CD4-positive, alpha-beta T cell treated with Interleukin-17A for 4 hours (primary cell): ENCODE results near the gene OR2AT4.
"Not testable (repeated sequence)": the region's sequence is repeated elsewhere in the genome, so short reads cannot be mapped to it uniquely, and the experiment has no call there.

Experiments
- DNase-seq: peaks from one replicate; pipeline ENCODE4 v3.0.0-alpha.2; 2020; ENCODE audit warnings: mixed read lengths

OR2AT4 gene

DNA sequence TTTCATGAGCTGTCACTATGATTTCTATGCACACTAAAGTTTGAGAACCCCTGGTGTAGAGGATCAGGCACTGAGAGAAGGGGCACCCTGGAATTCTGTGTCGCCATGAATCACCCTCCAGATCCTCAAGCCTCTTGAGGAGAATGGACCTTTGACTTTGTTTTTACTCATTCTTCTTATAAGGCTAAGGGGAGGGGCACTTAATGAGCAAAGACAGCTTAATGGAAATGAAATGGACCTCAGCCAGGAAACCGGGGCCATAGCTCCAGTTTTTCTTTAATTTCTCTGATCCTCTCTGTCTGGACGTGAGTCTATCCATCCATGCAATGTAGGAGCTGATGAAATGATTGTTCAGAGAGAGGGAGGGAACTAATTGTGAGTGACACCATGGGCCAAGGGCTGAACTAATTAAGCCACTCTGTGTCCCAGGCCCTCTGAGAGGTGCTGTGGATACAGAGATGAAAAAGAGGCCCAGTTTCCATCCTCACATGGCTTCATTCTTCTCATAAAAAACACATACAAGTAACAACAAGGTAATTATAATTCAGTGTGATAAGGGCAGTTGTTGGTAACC lies 32.8 kb downstream of the OR2AT4 start:
- DNase-seq = no peak

DNA sequence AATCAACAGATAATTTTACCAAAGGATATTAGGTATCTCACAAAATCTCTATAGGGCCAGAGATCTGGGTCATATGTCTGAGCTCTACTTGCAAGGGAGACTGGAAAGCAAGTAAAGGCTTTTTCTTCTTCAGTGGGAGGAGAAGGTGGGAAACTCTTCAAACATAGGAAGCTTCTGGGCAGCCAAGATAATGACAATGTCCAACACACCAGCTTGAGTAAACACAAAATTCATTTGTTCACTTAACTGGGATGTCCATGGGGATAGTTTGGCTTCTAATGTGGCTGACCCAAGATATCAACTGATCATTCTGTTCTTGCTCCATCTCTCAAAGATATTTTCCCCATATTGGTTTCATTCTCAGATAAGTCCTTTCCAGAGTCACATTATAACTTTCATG lies 37.4 kb downstream of the OR2AT4 start:
- DNase-seq = no peak

DNA sequence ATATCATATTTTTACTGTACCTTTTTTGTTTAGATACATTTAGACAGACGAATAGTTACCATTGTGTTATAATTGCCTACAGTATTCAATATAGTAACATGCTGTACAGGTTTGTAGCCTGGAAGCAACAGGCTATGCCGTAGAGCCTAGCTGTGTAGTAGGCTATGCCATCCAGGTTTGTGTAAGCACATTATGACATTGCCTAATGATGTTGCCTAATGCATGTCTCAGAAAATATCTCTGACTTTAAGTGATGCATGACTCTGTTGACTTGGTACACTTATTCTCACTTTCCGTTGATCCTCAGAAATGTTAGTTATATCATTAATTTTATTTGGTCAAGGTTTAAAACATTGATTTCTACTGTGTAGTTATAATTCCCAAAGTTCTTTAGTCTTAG lies 39.9 kb downstream of the OR2AT4 start:
- no peak for DNase-seq

DNA sequence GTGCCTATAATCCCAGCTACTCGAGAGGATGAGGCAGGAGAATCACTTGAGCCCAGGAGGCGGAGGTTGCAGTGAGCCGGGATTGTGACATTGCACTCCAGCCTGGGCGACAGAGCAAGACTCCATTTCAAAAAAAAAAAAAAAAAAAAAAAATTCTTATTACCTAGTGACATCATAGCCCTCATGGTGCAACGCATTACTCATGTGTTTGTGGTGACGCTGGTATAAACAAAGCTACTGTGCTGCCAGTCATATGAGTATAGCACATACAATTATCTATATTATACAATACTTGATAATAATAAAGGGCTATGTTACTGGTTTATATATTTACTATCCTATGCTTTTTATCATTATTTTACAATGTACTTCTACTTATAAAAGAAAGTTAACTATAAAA lies 41.2 kb downstream of the OR2AT4 start:
- no peak for DNase-seq

GRCh38 chr11:75052457-75052856 lies 44.2 kb downstream of the OR2AT4 start:
- no peak for DNase-seq

DNA sequence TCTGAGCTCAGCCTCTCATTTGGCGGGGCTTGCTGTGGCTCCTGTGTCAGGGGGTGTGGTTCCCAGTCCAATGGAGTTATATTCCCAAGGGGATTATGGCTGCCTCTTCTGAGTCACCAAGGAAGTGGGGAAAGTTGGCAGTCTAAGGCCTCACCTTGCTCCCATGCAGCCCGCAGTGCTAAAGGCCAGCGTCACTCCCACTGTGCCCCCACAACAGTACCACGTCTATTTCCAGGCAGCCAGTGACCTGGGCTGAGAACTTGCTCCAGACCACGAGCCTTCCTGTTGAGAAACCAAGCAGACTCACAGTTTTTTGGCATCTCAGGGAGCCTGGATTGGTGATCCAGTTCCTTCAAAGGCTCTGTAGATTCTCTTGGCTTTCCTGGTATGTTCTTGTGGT lies 45.6 kb downstream of the OR2AT4 start:
- no peak for DNase-seq

- no peak for DNase-seq
These were observed 46.2 kb downstream of the OR2AT4 start for GRCh38 chr11:75050516-75050915.

DNA sequence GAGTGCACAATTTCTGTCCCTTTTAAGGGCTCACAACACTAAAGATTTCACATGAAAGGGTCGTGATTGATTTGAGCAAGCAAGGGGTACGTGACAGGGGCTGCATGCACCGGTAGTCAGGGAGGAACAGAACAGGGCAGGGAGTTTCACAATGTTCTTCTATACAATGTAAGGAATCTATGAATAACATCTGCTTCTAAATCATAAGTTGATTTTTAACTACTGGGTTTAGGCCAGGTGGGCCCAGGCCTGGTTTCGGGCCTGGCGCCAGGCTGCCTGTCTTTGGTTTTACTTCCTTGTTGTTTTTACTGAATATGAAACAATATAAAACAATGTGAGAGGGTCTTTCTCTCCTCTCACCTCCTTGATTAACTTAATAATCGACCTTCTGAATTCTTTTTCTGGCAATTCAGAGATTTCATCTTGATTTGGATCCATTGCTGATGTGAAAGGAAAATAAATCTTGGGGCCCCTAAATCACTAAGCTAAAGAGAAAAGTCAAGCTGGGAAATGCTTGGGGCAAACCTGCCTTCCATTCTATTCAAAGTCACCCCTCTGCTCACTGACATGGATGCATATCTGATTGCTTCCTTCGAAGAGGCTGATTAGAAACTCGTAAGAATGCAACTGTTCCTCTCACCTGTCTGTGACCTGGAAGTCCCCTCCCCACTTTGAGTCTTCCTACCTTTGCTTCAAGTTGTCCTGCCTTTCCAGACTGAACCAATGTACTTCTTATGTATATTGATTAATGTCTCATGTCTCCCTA lies 47.0 kb downstream of the OR2AT4 start:
- DNase-seq = not testable (repeated sequence)

DNA sequence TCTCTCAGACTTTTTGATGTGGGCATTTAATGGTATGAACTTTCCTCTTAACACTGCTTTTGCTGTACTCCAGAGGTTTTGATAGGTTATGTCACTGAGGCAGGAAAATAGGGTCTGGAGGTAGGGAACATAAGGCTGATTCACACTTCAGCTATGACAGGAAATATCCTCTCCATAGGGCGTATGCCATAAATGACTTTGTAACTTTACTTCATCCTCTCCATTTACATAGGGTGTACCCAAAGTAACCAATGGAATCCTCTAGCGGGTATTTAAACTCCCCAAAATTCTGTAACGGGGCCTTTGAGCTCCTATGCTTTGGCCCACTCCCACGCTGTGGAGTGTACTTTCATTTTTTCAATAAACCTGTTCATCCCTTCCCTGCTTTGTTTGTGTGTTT lies 49.5 kb downstream of the OR2AT4 start:
- no peak for DNase-seq

GRCh38 chr11:75046668-75047067 lies 50.0 kb downstream of the OR2AT4 start:
- DNase-seq = not testable (repeated sequence)

DNA sequence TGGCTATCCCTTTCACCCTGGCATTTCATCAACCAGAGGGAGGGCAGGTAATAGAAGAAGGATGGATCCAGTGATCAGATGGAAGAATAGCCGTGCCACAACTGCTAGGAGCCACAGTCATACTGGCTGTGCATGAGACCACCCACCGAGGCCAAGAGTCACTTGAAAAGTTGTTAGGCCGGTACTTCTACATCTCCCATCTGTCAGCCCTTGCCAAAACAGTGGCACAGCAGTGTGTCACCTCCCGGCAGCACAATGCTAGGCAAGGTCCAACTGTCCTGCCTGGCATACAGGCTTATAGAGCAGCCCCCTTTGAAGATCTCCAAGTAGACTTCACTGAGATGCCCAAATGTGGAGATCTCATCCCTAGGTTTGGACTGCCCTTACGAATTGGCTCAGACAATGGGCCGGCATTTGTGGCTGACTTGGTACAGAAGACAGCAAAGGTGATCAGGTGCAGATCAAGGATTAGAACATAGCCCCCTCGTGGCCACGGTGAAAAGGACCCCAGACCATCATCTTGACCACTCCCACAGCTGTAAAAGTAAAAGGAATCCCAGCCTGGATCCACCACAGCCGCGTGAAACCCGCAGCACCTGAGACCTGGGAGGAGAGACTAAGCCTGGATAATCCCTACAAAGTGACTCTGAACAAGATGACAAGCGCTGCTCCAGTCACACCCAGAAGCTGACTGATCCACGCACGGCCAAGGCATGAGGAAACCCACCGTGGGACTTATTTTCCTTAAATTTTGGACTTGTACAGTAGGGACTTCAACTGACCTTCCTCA lies 52.1 kb downstream of the OR2AT4 start:
- DNase-seq = not testable (repeated sequence)

DNA sequence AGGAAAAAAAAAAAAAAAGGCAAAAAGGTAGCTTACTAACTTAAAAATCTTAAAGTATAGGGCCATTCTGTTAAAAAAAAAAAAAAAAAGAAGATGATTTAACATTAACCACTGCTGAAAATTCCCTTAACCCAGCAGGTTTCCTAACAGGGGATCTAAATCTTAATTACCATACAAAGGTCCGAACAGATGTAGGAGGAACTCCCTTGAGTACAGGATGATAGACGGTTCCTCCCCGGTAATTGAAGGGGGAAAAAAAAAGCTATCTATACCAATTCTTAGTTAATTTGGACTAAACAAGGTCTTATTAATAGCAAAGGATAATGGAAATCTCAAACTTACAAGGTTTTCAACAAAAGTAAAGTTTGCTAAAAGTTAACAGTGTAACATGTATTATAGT lies 54.9 kb downstream of the OR2AT4 start:
- not testable (repeated sequence) for DNase-seq

- DNase-seq = no peak
These were observed 55.4 kb downstream of the OR2AT4 start for GRCh38 chr11:75041263-75041662.

GRCh38 chr11:75040167-75040770 lies 56.4 kb downstream of the OR2AT4 start:
- DNase-seq = no peak

DNA sequence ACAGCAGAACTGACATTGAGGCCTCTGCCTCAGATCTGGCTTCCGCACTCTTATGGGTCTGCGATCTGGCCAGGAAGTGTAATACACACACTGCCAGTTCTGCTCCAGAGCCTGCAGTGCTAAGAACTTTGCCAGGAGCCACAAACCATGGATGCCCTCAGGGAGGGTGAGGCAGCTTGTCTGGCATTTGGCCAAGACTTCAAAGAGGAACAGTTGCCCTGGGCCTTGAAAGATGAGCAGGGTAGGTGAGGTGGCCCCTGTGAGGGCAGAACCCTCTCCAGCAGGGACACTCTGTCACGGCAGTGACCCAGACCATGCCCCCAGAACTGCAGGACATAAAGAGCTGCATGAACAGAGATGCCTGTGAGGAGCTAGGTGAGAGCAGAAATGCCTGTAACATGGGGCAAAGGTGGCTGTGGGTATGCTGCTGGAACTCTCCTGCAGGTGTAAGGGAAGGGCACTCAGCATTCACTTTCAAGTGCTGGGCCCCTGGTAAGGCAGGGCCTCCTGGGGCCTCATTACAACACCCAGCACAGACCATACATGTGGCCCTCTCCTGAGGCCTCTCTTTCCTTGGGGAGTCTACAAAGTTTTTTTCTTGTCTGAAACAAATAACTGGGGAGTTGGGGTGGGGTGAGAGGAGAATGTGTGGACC lies 60.6 kb downstream of the OR2AT4 start:
- DNase-seq = no peak

- no peak for DNase-seq
These were observed 61.4 kb downstream of the OR2AT4 start for GRCh38 chr11:75035256-75035655.

GRCh38 chr11:75033916-75034315 lies 62.8 kb downstream of the OR2AT4 start:
- no peak for DNase-seq

- DNase-seq = no peak
These were observed 64.1 kb downstream of the OR2AT4 start for GRCh38 chr11:75032550-75032935.

DNA sequence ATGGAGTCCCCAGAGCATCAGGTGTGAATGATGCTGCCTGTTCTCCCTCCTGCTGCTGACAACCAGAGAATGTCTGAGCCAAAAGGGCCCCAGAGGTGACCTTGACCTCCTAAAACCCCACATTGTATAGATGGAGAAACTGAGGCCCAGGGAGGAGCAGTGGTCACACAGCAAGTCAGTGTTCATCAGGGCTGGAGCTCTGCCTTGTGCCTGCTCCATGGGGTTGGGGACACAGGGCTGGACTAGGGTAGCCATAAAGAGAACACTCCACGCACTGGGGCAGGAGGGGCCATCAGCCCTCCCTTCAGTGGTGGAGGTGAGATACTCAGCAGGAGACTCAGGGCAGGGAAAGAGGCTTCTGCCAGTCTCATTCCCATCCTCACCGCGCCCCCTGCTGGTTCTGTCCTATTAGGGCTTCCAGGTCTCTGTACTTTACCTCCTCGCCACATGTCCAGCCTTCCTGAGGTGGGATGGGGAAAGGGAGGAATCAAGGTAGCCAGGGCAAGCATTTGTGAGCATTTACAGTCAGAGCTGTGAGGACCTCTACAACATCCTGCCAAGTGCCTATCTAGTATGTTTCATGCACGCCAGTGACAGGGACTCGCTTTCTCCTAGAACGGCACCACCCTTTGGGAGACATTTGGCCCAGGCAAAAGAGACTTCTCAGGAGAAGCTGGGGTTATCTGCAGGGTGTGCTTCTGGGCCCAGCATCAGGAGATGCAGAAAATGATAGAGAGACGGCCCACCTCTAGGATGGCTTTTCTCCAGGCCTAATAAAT lies 64.7 kb downstream of the OR2AT4 start:
- peak; percentile 72 for DNase-seq
